HUES48 (cell line): ENCODE results near the gene PLD4.
"Not testable (repeated sequence)": the region's sequence is repeated elsewhere in the genome, so short reads cannot be mapped to it uniquely, and the experiment has no call there.

Experiments used
- H3K27ac ChIP-seq: one replicate; pipeline ENCODE4 v1.7.0; 2013; ENCODE audit warnings: low read depth, low read length, inconsistent platforms
- H3K27me3 ChIP-seq: 2 replicates; pipeline ENCODE4 v1.6.1; 2013; ENCODE audit warnings: mild to moderate bottlenecking, low read length; ENCODE audit not compliant: control insufficient read depth, insufficient read depth
- H3K36me3 ChIP-seq: 2 replicates; pipeline ENCODE4 v1.6.1; 2013; ENCODE audit warnings: low read length; ENCODE audit not compliant: control insufficient read depth, insufficient read depth
- H3K4me1 ChIP-seq: 2 replicates; pipeline ENCODE4 v1.6.1; 2013; ENCODE audit warnings: mild to moderate bottlenecking, low read length; ENCODE audit not compliant: control insufficient read depth, insufficient read depth
- H3K4me3 ChIP-seq: 2 replicates; pipeline ENCODE4 v1.5.1; 2013; ENCODE audit warnings: mild to moderate bottlenecking, low read depth, low read length
- H3K9ac ChIP-seq: 2 replicates; pipeline ENCODE4 v1.6.1; 2013; ENCODE audit warnings: mild to moderate bottlenecking, low read depth, low read length, moderate library complexity
- H3K9me3 ChIP-seq: 2 replicates; pipeline ENCODE4 v1.6.1; 2013; ENCODE audit warnings: low read length; ENCODE audit not compliant: control insufficient read depth, insufficient read depth

PLD4 gene

DNA sequence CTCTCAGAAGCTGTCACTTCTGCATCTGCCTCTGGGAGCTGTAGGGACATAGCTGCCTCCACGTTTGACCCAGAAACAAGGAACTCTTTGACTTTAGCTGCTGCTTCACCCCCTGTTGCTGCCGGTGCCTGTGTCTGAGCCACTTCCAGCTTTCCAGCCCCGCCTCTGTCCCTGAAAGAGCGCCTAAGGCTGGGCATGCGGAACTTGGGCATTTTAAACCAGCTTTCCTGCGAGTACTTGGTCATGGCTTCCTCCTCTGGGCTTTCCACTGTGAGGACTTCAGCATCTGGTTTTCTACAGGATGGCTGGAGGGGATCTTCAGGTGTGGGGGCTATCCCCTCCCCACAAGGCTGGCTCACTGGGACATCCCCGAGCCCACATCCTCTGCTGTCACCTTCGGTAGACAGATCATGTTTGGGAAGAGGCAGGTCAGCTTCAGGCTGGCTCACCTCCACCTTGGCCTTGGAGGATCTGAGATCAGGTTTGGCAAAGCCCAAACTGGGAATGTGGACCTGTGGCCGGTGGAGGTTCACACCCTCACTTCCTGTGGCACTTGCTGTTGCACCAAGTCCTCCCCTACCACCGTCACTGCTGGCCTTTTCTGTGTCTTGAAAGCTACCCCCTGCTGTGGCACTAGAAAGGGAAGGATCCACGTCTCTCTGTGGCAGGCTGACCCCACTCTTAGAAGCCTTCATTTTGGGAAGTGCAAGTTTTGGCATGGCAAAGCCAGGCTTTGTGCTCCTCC is 15.2 kb downstream of the PLD4 start:
- Histone ChIP-seq H3K9ac (no peak overlapping the region), H3K27me3 (peaks cover 42% of the 10 kb centered on the region), H3K4me3 (no peak overlapping the region), H3K9me3 (0 out of 2 replicates have a peak, but pooled peaks cover under 1% of the 10 kb centered on the region), H3K36me3 (no peaks in the 10 kb centered on the region), H3K27ac (no peak overlapping the region), H3K4me1 (no peaks in the 10 kb centered on the region)

DNA sequence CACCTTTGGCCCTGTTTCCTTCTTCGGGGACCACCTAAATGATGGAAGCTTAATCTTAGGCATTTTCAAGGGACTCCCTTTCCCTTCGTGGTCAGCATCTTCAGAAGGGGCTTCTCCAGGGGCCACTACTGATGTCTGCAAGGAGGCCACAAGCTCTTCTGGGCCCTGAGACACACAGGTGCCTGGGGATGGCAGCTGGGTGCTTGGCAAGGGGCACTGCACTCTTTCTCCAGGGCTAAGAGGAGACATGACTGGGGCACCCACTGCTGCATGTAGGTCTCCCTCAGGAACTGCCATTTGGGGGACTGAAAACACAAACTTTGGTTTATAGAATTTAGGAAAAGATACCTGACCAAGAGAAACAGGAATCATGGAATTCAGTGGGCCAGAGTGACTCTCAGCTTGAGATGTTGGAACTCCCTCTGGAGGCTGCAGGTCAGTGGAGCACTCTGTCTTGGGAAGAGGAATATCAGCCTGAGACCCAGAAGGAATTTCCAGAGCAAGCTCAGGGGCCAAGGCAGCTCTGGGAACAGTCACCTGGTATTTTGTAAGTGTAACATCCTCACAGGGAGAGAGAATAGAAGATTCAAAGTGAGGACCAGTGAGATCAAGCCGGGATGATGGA is 16.0 kb downstream of the PLD4 start:
- peaks cover 34% of the 10 kb centered on the region for H3K27me3 ChIP-seq
- H3K4me3 ChIP-seq: no peak overlapping the region
- H3K36me3 ChIP-seq: no peaks in the 10 kb centered on the region
- H3K9me3 ChIP-seq: 0 out of 2 replicates have a peak, but pooled peaks cover 2% of the 10 kb centered on the region
- H3K4me1 ChIP-seq: no peaks in the 10 kb centered on the region
- no peak overlapping the region for H3K9ac ChIP-seq
- H3K27ac ChIP-seq: no peak overlapping the region

GRCh38 chr14:104941508-104942365 is 17.1 kb downstream of the PLD4 start:
- peaks cover 26% of the 10 kb centered on the region for H3K27me3 ChIP-seq
- H3K27ac ChIP-seq: no peak overlapping the region
- H3K4me1 ChIP-seq: no peaks in the 10 kb centered on the region
- no peaks in the 10 kb centered on the region for H3K36me3 ChIP-seq
- H3K4me3 ChIP-seq: no peak overlapping the region
- 0 out of 2 replicates have a peak, but pooled peaks cover 2% of the 10 kb centered on the region for H3K9me3 ChIP-seq
- no peak overlapping the region for H3K9ac ChIP-seq

DNA sequence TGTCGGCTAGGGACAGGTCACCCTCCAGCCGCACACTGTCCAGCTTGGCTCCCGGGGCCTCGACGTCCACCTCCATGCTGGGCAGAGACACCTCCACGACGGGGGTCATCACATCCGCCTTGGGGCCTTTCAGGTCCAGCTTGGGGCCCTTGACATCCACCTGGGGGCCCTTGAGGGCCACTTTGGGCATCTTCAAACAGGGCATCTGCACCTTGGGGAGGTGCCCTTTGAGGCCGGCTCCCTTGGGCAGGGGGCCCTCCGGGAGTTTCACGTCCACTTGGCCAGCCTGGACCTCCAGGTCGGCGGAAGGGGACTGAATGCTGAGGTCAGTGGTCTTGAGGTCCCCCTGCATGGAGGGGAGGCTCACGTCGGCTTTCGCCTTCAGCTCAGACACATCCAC is 17.9 kb downstream of the PLD4 start:
- peaks cover 20% of the 10 kb centered on the region for H3K27me3 ChIP-seq
- no peak overlapping the region for H3K9ac ChIP-seq
- no peaks in the 10 kb centered on the region for H3K36me3 ChIP-seq
- no peak overlapping the region for H3K27ac ChIP-seq
- 0 out of 2 replicates have a peak, but pooled peaks cover 2% of the 10 kb centered on the region for H3K9me3 ChIP-seq
- no peak overlapping the region for H3K4me3 ChIP-seq
- H3K4me1 ChIP-seq: no peaks in the 10 kb centered on the region

- H3K4me1 ChIP-seq, H3K9ac ChIP-seq, H3K9me3 ChIP-seq, H3K27ac ChIP-seq, H3K36me3 ChIP-seq, H3K4me3 ChIP-seq: not testable (repeated sequence)
- H3K27me3 ChIP-seq: peaks cover 14% of the 10 kb centered on the region; the same call in 1 of the 2 replicates
Measured at GRCh38 chr14:104943216-104944015, 18.7 kb downstream of the PLD4 start.

- not testable (repeated sequence) for H3K9me3 ChIP-seq, H3K27ac ChIP-seq, H3K27me3 ChIP-seq, H3K4me1 ChIP-seq, H3K4me3 ChIP-seq, H3K9ac ChIP-seq, H3K36me3 ChIP-seq
Measured at GRCh38 chr14:104944016-104944308, 19.3 kb downstream of the PLD4 start.

DNA sequence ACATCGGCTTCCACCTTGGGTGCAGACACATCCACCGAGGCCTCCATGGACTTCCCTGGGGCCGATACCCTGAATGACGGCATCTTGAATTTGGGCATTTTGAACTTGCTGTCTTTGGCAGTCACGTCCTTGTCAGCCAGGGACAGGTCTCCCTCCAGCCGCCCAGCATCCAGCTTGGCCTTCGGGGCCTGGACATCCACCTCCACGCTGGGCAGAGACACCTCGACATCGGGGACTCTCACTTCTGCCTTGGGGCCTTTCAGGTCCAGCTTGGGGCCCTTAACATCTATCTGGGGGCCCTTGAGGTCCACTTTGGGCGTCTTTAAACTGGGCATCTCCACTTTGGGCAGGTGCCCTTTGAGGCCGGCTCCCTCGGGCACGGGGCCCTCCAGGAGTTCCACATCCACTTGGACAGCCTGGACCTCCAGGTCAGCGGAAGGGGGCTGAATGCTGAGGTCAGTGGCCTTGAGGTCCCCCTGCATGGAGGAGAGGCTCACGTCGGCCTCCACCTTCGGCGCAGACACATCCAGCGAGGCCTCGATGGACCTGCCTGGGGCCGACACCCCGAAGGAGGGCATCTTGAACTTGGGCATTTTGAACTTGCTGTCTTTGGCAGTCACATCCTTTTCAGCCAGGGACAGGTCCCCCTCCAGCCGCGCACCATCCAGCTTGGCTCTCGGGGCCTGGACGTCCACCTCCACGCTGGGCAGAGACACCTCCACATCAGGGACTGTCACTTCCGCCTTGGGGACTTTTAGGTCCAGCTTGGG is 19.9 kb downstream of the PLD4 start:
- not testable (repeated sequence) for H3K9me3 ChIP-seq, H3K4me3 ChIP-seq, H3K9ac ChIP-seq, H3K27ac ChIP-seq, H3K4me1 ChIP-seq, H3K36me3 ChIP-seq, H3K27me3 ChIP-seq

GRCh38 chr14:104945266-104945665 is 20.6 kb downstream of the PLD4 start:
- not testable (repeated sequence) for H3K4me3 ChIP-seq, H3K36me3 ChIP-seq, H3K4me1 ChIP-seq, H3K9me3 ChIP-seq, H3K27ac ChIP-seq, H3K9ac ChIP-seq, H3K27me3 ChIP-seq

DNA sequence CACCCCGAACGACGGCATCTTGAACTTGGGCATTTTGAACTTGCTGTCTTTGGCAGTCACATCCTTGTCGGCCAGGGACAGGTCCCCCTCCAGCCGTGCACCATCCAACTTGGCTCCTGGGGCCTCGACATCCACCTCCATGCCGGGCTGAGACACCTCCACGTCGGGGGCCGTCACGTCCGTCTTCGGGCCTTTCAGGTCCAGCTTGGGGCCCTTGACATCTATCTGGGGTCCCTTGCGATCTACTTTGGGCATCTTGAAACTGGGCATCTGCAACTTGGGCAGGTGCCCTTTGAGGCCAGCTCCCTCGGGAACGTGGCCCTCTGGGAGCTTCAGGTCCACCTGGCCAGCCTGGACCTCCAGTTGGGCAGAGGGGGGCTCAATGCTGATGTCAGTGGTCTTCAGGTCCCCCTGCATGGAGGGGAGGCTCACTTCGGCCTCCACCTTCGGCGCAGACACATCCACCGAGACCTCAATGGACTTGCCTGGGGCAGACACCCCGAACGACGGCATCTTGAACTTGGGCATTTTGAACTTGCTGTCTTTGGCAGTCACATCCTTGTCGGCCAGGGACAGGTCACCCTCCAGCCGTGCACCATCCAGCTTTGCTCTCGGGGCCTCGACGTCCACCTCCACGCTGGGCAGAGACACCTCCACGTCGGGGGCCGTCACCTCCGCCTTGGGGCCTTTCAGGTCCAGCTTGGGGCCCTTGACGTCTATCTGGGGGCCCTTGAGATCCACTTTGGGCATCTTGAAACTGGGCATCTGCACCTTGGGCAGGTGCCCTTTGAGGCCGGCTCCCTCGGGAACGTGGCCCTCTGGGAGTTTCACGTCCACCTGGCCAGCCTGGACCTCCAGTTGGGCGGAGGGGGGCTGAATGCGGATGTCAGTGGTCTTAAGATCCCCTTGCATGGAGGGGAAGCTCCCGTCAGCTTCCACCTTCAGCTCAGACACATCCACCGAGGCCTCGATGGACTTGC is 21.6 kb downstream of the PLD4 start:
- not testable (repeated sequence) for H3K36me3 ChIP-seq, H3K4me3 ChIP-seq, H3K9me3 ChIP-seq, H3K9ac ChIP-seq, H3K27ac ChIP-seq, H3K4me1 ChIP-seq, H3K27me3 ChIP-seq
